Right lung (tissue), 5 donors: ENCODE data around the gene MAGEA9B. TPM values are rescaled to one million over a fixed set of nuclear protein-coding genes. Genes with fewer than 3 reads are reported as not detected.
"Not testable (repeated sequence)": the region's sequence is repeated elsewhere in the genome, so short reads cannot be mapped to it uniquely, and the experiment has no call there.

ENCODE experiments used
- DNase-seq, 2 donors: peaks; one replicate each; pipeline ENCODE4 v3.0.0-alpha.2; 2013
- polyA plus RNA-seq, 5 donors: library from polyadenylated mRNA; unstranded; fragments of 120-200 nt; gene quantifications; one replicate each; pipeline versions ENCODE4 v1.2.1 to v1.2.3, GENCODE V29; 2013; ENCODE audit warnings: inconsistent platforms in 1 of 5, low replicate concordance in 1 of 5; ENCODE audit not compliant: insufficient read length in 5 of 5, insufficient read depth in 1 of 5

Gene MAGEA9B
- polyA plus RNA-seq, 5 donors, result not detected

GRCh38 chrX:149571770-149572169, 15.5 kb downstream of the MAGEA9B start:
- no peak for DNase-seq

- DNase-seq, result no peak
Observed at GRCh38 chrX:149570668-149571067, 16.6 kb downstream of the MAGEA9B start.

DNA sequence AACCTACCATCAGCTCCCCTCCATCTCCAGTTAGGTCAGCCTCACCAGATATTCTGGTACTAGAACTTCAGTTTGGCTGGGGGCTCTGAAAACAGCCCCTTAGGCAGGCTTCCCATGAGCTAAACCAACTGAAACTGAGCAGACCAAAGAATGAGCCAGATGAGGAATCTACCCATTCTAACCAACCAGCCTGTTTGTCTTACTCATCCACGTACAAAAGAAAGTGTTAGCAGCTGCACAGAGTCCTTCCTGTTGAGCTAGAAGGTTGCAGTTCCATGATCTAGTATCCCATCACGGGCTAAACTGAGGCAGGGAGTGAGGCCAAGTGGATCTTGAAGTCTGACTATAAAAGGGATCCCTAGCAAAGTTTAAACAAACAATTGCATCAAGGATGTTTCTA, 17.5 kb downstream of the MAGEA9B start:
- no peak for DNase-seq

DNA sequence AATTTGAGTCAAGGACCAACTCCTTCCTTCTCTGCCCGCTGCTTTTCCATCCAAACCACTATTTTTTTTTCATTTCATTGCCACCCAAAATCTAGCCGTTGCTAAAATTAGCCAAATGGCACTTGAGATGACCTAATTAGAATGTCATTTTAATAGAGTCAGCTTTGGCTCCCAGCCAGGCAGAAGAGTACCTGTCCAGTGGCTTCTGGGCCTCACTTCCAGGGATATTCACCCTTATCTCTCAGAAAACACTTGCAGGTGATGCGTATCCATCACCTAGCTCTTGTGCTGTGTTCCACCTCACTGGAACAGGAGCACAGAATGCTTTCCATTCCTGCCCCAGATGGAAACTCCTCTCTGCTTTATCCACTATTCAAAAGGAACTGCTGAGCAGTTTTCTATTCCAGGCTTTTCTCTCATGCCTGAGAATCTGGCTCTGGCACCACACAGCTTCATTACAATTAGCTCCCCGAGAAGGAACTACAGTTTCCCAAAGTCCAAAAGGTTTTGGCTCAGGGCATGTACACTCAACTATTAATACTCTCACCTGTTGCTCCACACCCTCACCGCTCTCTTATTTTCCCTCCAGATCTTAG, 18.5 kb downstream of the MAGEA9B start:
- DNase-seq, result no peak

GRCh38 chrX:149567621-149568417, 19.4 kb downstream of the MAGEA9B start:
- DNase-seq, result no peak

DNA sequence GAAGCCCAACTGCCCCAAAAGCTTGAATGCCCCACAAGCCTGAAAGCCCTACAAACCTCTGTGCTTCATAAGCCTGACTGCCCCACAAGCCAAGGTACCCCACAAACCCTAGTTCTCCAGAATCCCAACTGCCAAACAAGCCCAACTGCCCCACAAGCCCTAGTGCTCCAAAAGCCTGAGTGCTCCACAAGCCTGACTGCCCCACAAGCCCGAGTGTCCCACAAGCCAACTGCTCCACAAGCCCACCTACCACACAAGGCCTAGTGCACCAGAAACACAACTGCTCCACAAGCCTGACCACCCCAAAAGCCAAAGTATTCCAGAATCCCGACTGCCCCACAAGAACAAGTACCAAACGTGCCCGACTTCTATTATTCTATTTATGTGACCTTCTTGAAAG, 23.9 kb downstream of the MAGEA9B start:
- DNase-seq, result no peak

GRCh38 chrX:149555251-149555650, 32.0 kb downstream of the MAGEA9B start:
- not testable (repeated sequence) for DNase-seq

GRCh38 chrX:149551939-149552248, 35.4 kb downstream of the MAGEA9B start:
- DNase-seq, result not testable (repeated sequence)

DNA sequence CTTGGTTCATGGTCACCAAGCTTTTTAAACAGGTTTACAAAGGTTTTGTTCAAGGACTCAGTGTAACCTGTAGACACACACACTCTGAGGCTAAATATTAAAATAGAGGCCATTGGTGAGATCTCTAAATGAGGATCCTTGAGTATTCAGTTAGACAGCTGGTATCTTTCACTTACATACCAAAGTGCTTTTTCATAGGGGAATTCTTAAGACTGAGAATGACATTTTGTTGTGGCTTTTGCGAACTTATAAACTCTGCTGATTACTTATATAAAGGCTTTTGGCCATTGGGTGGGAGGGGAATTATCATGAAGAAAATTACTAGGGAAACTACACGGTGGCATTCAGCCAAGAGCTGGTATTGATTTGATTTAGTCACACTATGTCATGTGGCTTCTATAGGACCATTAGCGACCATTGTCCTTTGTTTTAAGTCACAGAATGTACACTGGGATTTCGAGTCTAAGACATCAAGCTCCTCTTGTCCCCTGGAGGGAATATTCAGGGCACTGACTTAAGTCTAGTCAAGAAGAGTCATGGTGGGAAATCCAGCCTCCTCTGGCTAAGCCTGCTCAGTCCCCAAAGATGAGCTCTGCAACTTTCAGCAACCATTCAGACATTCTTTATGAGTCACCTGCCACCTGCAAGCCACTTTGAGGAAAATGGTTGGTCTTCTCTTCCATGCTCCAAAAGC, 35.9 kb downstream of the MAGEA9B start:
- not testable (repeated sequence) for DNase-seq

- not testable (repeated sequence) for DNase-seq
Observed at GRCh38 chrX:149550454-149550853, 36.8 kb downstream of the MAGEA9B start.

DNA sequence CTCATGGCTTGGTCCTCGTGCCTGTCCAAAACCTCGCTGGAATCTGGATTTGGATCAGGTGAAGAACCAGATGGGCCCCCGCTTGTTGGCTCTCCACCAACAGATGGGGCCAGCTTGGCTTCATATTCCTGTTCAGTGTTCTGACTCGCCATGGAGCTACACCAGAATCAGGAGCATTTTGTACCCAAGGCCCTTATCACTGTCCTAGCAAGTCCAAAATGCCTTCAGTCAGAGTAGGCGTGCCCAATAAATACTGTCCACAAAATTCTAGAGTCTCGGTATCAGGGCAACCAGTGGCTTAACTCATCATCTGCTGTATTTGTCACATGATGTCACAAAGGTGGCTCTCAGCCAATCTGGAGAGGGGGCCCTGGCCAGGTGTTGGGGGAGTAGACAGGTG, 37.6 kb downstream of the MAGEA9B start, which contains the start of gene HSFX3:
TSS of gene HSFX3 (minus strand) at position 224 of the 400 bp plus-strand sequence. CDS start at position 152, 72 bp downstream.
- not testable (repeated sequence) for DNase-seq

DNA sequence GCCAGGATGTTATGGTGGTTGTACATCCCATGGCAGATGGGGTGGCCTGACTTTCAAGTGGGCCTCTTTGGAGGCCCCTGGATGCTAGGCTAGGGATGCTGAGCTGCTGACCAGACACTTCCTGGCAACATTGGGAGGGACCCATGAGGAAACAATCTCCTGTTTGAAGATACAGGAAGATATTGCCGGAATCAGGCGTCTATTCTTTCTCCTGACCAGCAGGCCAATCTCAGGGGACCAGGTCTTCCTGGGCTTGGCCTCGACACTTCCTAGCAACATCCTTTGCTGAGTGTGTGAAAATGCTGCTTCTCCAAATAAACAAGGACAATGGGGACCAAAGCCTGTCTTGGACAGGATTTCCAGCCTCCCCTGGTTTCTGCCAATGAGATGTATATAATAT, 39.5 kb downstream of the MAGEA9B start:
- DNase-seq, result not testable (repeated sequence)

DNA sequence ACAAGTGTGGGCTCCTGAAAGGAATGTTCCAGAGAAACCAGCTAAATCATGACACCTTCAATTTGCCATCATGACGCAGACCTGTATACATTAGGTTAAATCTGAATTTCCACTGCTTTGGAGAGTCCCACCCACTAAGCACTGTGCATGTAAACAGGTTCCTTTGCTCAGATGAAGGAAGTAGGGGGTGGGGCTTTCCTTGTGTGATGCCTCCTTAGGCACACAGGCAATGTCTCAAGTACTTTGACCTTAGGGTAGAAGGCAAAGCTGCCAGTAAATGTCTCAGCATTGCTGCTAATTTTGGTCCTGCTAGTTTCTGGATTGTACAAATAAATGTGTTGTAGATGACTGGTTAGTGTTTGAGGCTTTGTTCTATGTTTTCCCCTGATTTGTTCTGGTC, 40.3 kb downstream of the MAGEA9B start:
- not testable (repeated sequence) for DNase-seq

- not testable (repeated sequence) for DNase-seq
Observed at GRCh38 chrX:149545545-149546543, 41.4 kb downstream of the MAGEA9B start.

DNA sequence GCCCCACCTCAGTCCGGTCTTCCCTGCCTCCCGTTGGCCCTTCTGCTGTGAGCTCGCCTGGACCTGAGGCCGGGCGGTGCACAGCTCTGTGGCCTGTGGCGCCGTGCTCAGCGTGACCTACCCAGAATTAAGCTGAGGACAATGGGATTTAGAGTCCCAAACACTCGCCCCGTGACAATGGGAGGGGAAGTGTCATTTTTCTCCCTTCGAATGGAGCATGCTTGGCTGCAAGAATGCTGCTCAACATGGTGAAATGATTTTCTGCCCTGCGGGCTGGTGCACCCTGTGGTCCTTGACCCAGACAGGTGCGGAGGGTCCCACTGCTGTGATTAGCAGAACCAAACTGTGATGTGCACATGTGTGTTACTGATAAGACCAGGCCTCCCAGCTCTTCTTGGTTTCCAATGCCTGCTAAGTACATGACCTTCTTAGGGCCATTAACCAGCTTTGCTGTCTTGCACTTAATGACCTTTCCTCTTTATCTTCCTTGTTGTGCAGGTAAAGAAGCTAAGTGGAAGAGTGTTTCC, 45.7 kb downstream of the MAGEA9B start:
- peak in 1 of 2 donors; percentile 11 for DNase-seq

GRCh38 chrX:149540621-149541520, 46.4 kb downstream of the MAGEA9B start, which contains the start of gene EOLA1:
Gene EOLA1, plus strand, starts transcription at chrX:149541012. Its CDS starts 4,619 bp downstream, at chrX:149545631.
- peak; percentile 86 for DNase-seq

DNA sequence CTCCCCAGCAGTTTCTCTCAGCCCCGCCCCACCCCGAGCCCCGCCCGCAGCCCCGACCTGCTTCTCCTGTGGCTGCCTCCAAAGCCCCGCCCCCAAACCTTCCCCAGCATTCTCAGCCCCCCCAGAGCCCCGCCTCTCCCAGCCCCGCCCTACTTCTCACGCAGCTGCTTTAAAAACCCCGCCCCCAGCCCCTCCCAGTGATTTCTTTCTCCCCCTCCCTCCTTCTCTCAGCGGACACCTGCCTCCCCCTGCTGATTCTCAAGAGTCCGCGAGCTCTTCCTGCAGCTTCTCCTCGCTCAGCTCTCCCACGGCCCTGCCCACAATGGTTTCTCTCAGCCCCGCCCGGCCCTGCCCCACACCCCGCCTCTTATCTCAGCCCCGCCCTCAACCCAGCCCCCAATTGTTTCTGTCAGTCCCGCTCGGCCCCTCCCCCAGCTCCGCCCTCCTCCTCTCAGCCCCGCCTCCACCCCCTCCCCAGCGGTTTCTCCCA, 47.1 kb downstream of the MAGEA9B start:
- peak; percentile 88 for DNase-seq

DNA sequence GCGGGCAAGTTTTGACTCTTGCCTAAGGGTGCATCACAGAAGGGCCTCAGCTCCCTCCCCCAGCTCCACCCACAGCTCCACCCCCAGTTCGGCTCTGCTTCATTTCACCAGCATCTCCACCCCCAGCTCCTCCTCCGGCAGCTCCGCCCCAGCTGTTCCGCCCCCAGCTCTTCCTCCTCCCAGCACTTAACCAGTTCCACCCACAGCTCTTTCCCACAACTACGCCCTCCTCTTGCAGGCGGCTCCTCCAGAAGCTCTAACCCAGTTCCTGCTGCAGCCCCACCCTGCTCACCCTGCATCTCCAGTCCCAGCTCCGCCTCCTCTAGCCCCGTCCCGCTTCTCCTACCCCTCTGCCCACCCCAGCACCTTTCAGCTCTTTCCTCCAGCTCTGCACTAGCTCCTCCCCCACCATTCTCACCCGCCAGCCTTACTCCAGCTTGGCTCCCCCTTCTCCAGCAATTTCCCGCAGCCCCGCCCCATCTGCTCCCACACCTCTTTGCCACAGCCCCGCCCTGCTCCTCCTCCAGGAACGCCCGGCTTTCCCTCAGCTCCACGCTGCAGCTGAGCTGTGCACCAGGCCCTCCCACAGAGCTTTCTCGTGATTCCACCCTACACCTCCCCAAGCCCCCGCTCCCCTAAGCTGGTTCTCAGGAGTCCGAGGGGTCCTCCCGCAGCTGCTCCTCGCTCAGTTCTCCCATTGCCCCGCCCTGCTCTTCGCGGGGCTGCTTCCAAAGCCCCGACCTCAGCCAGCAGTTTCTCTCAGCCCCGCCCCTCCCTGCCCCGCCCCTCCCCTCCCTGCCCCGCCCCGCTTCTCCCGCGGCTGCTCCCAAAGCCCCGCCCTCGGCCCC, 47.8 kb downstream of the MAGEA9B start:
- DNase-seq, result peak; percentile 85 to 88

DNA sequence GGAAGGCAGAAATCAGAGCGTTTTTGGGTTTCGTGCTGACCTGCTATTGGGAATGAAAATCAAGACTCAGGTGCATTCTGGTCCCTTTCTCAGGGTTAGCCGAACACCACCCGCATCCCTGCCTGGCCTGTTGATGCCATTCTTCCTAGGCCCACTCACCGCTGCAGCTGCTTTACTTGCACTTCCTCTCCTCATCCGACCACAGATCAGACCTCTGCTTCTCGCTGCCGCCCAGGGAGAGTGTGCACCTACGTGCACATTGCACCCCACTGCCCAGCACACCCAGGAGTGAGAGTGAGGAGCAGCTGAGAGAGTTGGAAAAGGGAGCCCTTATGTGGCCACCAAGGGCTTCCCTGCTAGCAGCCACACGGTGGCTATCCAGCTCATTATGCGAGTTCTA, 49.8 kb downstream of the MAGEA9B start:
- not testable (repeated sequence) for DNase-seq
